Karpas-422 (cell line): ENCODE results near the gene MICU2. TPM values are rescaled to one million over a fixed set of nuclear protein-coding genes. Genes with fewer than 3 reads are reported as not detected.

Experiments used
- DNase-seq: peaks from one replicate; pipeline ENCODE4 v3.0.0-alpha.2; 2015
- H2AFZ ChIP-seq: fragments of 200-600 bp; sonication (generic); 2 replicates; pipeline ENCODE4 v1.6.1; 2014; ENCODE audit warnings: antibody characterized with exemption, low read length, mixed read lengths
- H3K27ac ChIP-seq: fragments of 200-600 bp; sonication (generic); 2 replicates; pipeline ENCODE4 v1.5.1; 2014; ENCODE audit warnings: mild to moderate bottlenecking, low read length, moderate library complexity
- H3K27me3 ChIP-seq: fragments of 200-600 bp; sonication (generic); 2 replicates; pipeline ENCODE4 v1.6.1; 2014; ENCODE audit warnings: low read length, mixed read lengths
- H3K36me3 ChIP-seq: fragments of 200-600 bp; sonication (generic); 2 replicates; pipeline ENCODE4 v1.6.1; 2014; ENCODE audit warnings: low read length, mixed read lengths; ENCODE audit not compliant: insufficient read depth
- H3K4me1 ChIP-seq: fragments of 200-600 bp; sonication (generic); 2 replicates; pipeline ENCODE4 v1.6.1; 2014; ENCODE audit warnings: mild to moderate bottlenecking, low read length, mixed read lengths
- H3K4me2 ChIP-seq: fragments of 200-600 bp; sonication (generic); 2 replicates; pipeline ENCODE4 v1.6.1; 2014; ENCODE audit warnings: low read length, low read depth, mild to moderate bottlenecking; ENCODE audit not compliant: poor library complexity, severe bottlenecking
- H3K4me3 ChIP-seq: fragments of 200-600 bp; sonication (generic); 2 replicates; pipeline ENCODE4 v1.5.1; 2014; ENCODE audit warnings: mild to moderate bottlenecking, antibody characterized with exemption, low read length, mixed read lengths
- H3K79me2 ChIP-seq: fragments of 200-600 bp; sonication (generic); 2 replicates; pipeline ENCODE4 v1.6.1; 2014; ENCODE audit warnings: mild to moderate bottlenecking, low read length, mixed read lengths
- H3K9ac ChIP-seq: fragments of 200-600 bp; sonication (generic); 2 replicates; pipeline ENCODE4 v1.6.0; 2014; ENCODE audit warnings: low read length
- H3K9me2 ChIP-seq: fragments of 200-600 bp; sonication (generic), shearing (Covaris generic); replicated peaks from 2 replicates; pipeline ENCODE4 v1.6.0; 2014; ENCODE audit warnings: mild to moderate bottlenecking, low read length, moderate library complexity; ENCODE audit not compliant: insufficient read depth
- H3K9me3 ChIP-seq: fragments of 300-700, 200-600 bp; sonication (generic); 2 replicates; pipeline ENCODE4 v1.6.1; 2014; ENCODE audit warnings: low read length, mixed read lengths
- H4K20me1 ChIP-seq: fragments of 200-600 bp; sonication (generic); 2 replicates; pipeline ENCODE4 v1.6.1; 2014; ENCODE audit warnings: mild to moderate bottlenecking, antibody characterized with exemption, low read length, low read depth; ENCODE audit not compliant: insufficient read depth
- total RNA-seq: library from RNA; depleted of rRNA; stranded (reverse); fragments of >200 nt; shearing (Covaris generic); gene quantifications from 2 replicates; pipeline ENCODE4 v1.2.3, GENCODE V29; 2014; ENCODE audit warnings: low replicate concordance

The MICU2 gene
- total RNA-seq, 1 experiment from 2014 or later, result 60.1 TPM

GRCh38 chr13:21522847-21523246 lies 81.1 kb downstream of the MICU2 start:
- no peak overlapping the region for H3K4me3 ChIP-seq

GRCh38 chr13:21522130-21522529 lies 81.8 kb downstream of the MICU2 start:
- peaks cover 16% of the 10 kb centered on the region for H3K79me2 ChIP-seq
- H3K36me3 ChIP-seq, result peaks cover 10% of the 10 kb centered on the region; the same call in 1 of the 2 replicates
- no peaks in the 10 kb centered on the region for H3K9me3 ChIP-seq
- no peak overlapping the region for H3K4me3 ChIP-seq
- no peak overlapping the region for H3K9ac ChIP-seq
- no peaks in the 10 kb centered on the region for H3K4me1 ChIP-seq
- no peak overlapping the region for H3K27ac ChIP-seq
- no peaks in the 10 kb centered on the region for H3K9me2 ChIP-seq
- H3K4me2 ChIP-seq, result no peak overlapping the region
- H2AFZ ChIP-seq, result no peak overlapping the region
- H4K20me1 ChIP-seq, result no peaks in the 10 kb centered on the region
- no peaks in the 10 kb centered on the region for H3K27me3 ChIP-seq
- no peak for DNase-seq

More at GRCh38 chr13:21522847-21523246, 81.1 kb downstream of the MICU2 start:
- no peaks in the 10 kb centered on the region for H3K27me3 ChIP-seq
- H3K27ac ChIP-seq, result no peak overlapping the region
- H3K9ac ChIP-seq, result no peak overlapping the region
- no peaks in the 10 kb centered on the region for H3K9me2 ChIP-seq
- peaks cover 10% of the 10 kb centered on the region; the same call in 1 of the 2 replicates for H3K36me3 ChIP-seq
- no peaks in the 10 kb centered on the region for H3K9me3 ChIP-seq
- no peaks in the 10 kb centered on the region for H3K4me1 ChIP-seq
- H3K4me2 ChIP-seq, result no peak overlapping the region
- H3K79me2 ChIP-seq, result peaks cover 21% of the 10 kb centered on the region
- no peak for DNase-seq
- no peaks in the 10 kb centered on the region for H4K20me1 ChIP-seq
- no peak overlapping the region for H2AFZ ChIP-seq

- no peaks in the 10 kb centered on the region for H3K9me3 ChIP-seq
- H3K79me2 ChIP-seq, result 0 out of 2 replicates have a peak, but pooled peaks cover 5% of the 10 kb centered on the region
- no peak overlapping the region for H3K4me3 ChIP-seq
- no peak overlapping the region for H3K9ac ChIP-seq
- no peak overlapping the region for H3K4me2 ChIP-seq
- no peaks in the 10 kb centered on the region for H3K9me2 ChIP-seq
- H3K36me3 ChIP-seq, result peaks cover 10% of the 10 kb centered on the region; the same call in 1 of the 2 replicates
- DNase-seq, result no peak
- H2AFZ ChIP-seq, result no peak overlapping the region
- H3K27ac ChIP-seq, result no peak overlapping the region
- no peaks in the 10 kb centered on the region for H3K4me1 ChIP-seq
- H4K20me1 ChIP-seq, result no peaks in the 10 kb centered on the region
- no peaks in the 10 kb centered on the region for H3K27me3 ChIP-seq
Measured at GRCh38 chr13:21518617-21519144, 85.3 kb downstream of the MICU2 start.

- no peaks in the 10 kb centered on the region for H3K9me2 ChIP-seq
- H3K27ac ChIP-seq, result no peak overlapping the region
- H3K4me1 ChIP-seq, result no peaks in the 10 kb centered on the region
- DNase-seq, result no peak
- no peak overlapping the region for H3K9ac ChIP-seq
- no peak overlapping the region for H2AFZ ChIP-seq
- no peak overlapping the region for H3K4me3 ChIP-seq
- H3K27me3 ChIP-seq, result no peaks in the 10 kb centered on the region
- H4K20me1 ChIP-seq, result no peaks in the 10 kb centered on the region
- H3K9me3 ChIP-seq, result no peaks in the 10 kb centered on the region
- H3K4me2 ChIP-seq, result no peak overlapping the region
- H3K79me2 ChIP-seq, result no peaks in the 10 kb centered on the region
- H3K36me3 ChIP-seq, result peaks cover 15% of the 10 kb centered on the region; the same call in 1 of the 2 replicates
Measured at GRCh38 chr13:21517576-21517975, 86.4 kb downstream of the MICU2 start.

GRCh38 chr13:21516805-21517204 lies 87.2 kb downstream of the MICU2 start:
- no peaks in the 10 kb centered on the region for H3K27me3 ChIP-seq
- no peak overlapping the region for H3K9ac ChIP-seq
- H4K20me1 ChIP-seq, result no peaks in the 10 kb centered on the region
- no peak overlapping the region for H2AFZ ChIP-seq
- H3K4me2 ChIP-seq, result no peak overlapping the region
- H3K9me2 ChIP-seq, result no peaks in the 10 kb centered on the region
- H3K36me3 ChIP-seq, result peaks cover 19% of the 10 kb centered on the region; the same call in 1 of the 2 replicates
- DNase-seq, result no peak
- no peak overlapping the region for H3K4me3 ChIP-seq
- H3K79me2 ChIP-seq, result no peaks in the 10 kb centered on the region
- no peaks in the 10 kb centered on the region for H3K9me3 ChIP-seq
- no peak overlapping the region for H3K27ac ChIP-seq
- no peaks in the 10 kb centered on the region for H3K4me1 ChIP-seq

GRCh38 chr13:21511849-21512248 lies 92.1 kb downstream of the MICU2 start:
- Histone ChIP-seq H3K9ac (no peak overlapping the region), H3K27me3 (no peaks in the 10 kb centered on the region)

GRCh38 chr13:21504379-21504778 lies 99.6 kb downstream of the MICU2 start:
- Histone ChIP-seq H3K27ac (no peak overlapping the region), H3K27me3 (no peaks in the 10 kb centered on the region), H3K9me2 (no peaks in the 10 kb centered on the region), H3K9me3 (no peaks in the 10 kb centered on the region), H3K4me2 (no peak overlapping the region), H3K4me3 (no peak overlapping the region), H3K9ac (no peak overlapping the region), H3K4me1 (no peaks in the 10 kb centered on the region), H2AFZ (no peak overlapping the region), H3K79me2 (peaks cover 3% of the 10 kb centered on the region; the same call in 1 of the 2 replicates), H4K20me1 (no peaks in the 10 kb centered on the region), H3K36me3 (peaks cover 9% of the 10 kb centered on the region; the same call in 1 of the 2 replicates)
- no peak for DNase-seq

More at GRCh38 chr13:21511849-21512248, 92.1 kb downstream of the MICU2 start:
- Histone ChIP-seq H3K4me2 (no peak overlapping the region), H3K79me2 (no peaks in the 10 kb centered on the region), H3K9me3 (no peaks in the 10 kb centered on the region), H4K20me1 (no peaks in the 10 kb centered on the region), H3K4me3 (no peak overlapping the region), H3K4me1 (no peaks in the 10 kb centered on the region), H3K9me2 (no peaks in the 10 kb centered on the region), H2AFZ (no peak overlapping the region), H3K36me3 (peaks cover 19% of the 10 kb centered on the region; the same call in 1 of the 2 replicates), H3K27ac (no peak overlapping the region)
- DNase-seq, result no peak

GRCh38 chr13:21501686-21502085 lies 102.3 kb downstream of the MICU2 start:
- Histone ChIP-seq H3K4me1 (no peaks in the 10 kb centered on the region), H3K36me3 (peaks cover 9% of the 10 kb centered on the region; the same call in 1 of the 2 replicates), H3K9ac (no peak overlapping the region), H3K27ac (no peak overlapping the region), H3K79me2 (peaks cover 3% of the 10 kb centered on the region; the same call in 1 of the 2 replicates), H3K4me3 (no peak overlapping the region), H3K27me3 (no peaks in the 10 kb centered on the region), H4K20me1 (no peaks in the 10 kb centered on the region), H3K9me2 (no peaks in the 10 kb centered on the region), H2AFZ (no peak overlapping the region), H3K4me2 (no peak overlapping the region), H3K9me3 (no peaks in the 10 kb centered on the region)
- no peak for DNase-seq
